Loucy (cell line): ENCODE results near the gene NCAPD2.

Experiments
- H2AFZ ChIP-seq: fragments of 200-600 bp; sonication (generic); 2 replicates; pipeline ENCODE4 v1.6.0; 2016; ENCODE audit warnings: antibody characterized with exemption, mild to moderate bottlenecking, low read length, moderate library complexity
- H3F3A ChIP-seq: fragments of 200-600 bp; 2 replicates; pipeline ENCODE4 v1.6.0; 2016; ENCODE audit warnings: antibody characterized with exemption, low read depth, mild to moderate bottlenecking
- H3K27me3 ChIP-seq: fragments of 200-600 bp; sonication (generic); 2 replicates; pipeline ENCODE4 v1.6.1; 2014; ENCODE audit warnings: low read length, mild to moderate bottlenecking; ENCODE audit not compliant: insufficient read depth, poor library complexity, severe bottlenecking
- H3K36me3 ChIP-seq: fragments of 200-600 bp; sonication (generic); 2 replicates; pipeline ENCODE4 v1.6.1; 2016; ENCODE audit warnings: low read length; ENCODE audit not compliant: insufficient read depth
- H3K4me1 ChIP-seq: fragments of 200-600 bp; sonication (generic); 2 replicates; pipeline ENCODE4 v1.5.1; 2014; ENCODE audit warnings: low read length, mild to moderate bottlenecking; ENCODE audit not compliant: insufficient read depth, poor library complexity, severe bottlenecking
- H3K4me2 ChIP-seq: fragments of 200-600 bp; sonication (generic); 2 replicates; pipeline ENCODE4 v1.6.0; 2014; ENCODE audit warnings: antibody characterized with exemption, low read length, low read depth, mild to moderate bottlenecking; ENCODE audit not compliant: poor library complexity, severe bottlenecking
- H3K4me3 ChIP-seq: fragments of 200-600 bp; sonication (generic); 2 replicates; pipeline ENCODE4 v1.5.1; 2014; ENCODE audit warnings: low read length, mild to moderate bottlenecking, mixed read lengths; ENCODE audit not compliant: poor library complexity, severe bottlenecking
- H3K79me2 ChIP-seq: fragments of 200-600 bp; sonication (generic); 2 replicates; pipeline ENCODE4 v1.6.1; 2014; ENCODE audit warnings: low read length; ENCODE audit not compliant: insufficient read depth
- H3K9ac ChIP-seq: fragments of 200-600 bp; sonication (generic); 2 replicates; pipeline ENCODE4 v1.6.0; 2014; ENCODE audit warnings: mild to moderate bottlenecking, low read depth, low read length, moderate library complexity; ENCODE audit not compliant: poor library complexity, severe bottlenecking
- H3K9me2 ChIP-seq: fragments of 200-600 bp; sonication (generic); replicated peaks from 2 replicates; pipeline ENCODE4 v1.6.1; 2016; ENCODE audit warnings: low read depth, low read length, mixed read lengths
- H3K9me3 ChIP-seq: fragments of 200-600 bp; sonication (generic); 2 replicates; pipeline ENCODE4 v1.6.1; 2014; ENCODE audit warnings: mild to moderate bottlenecking, antibody characterized with exemption, low read length, low read depth; ENCODE audit not compliant: insufficient read depth
- H4K20me1 ChIP-seq: fragments of 200-600 bp; sonication (generic); 2 replicates; pipeline ENCODE4 v1.6.0; 2014; ENCODE audit warnings: antibody characterized with exemption, low read length, mild to moderate bottlenecking; ENCODE audit not compliant: insufficient read depth, poor library complexity, severe bottlenecking
- EZH2phosphoT487 ChIP-seq: fragments of 200-600 bp; IDR thresholded peaks from 2 replicates; pipeline ENCODE4 v1.6.1; 2018; ENCODE audit warnings: antibody characterized with exemption, mild to moderate bottlenecking, moderate library complexity, borderline replicate concordance
- TF ChIP-seq, protein P1 (sequence below): fragments of 200-600 bp; sonication (generic); conservative IDR thresholded peaks from 2 replicates; pipeline ENCODE4 v1.5.1; 2014; ENCODE audit warnings: mild to moderate bottlenecking, antibody characterized with exemption, low read length

The NCAPD2 gene

DNA sequence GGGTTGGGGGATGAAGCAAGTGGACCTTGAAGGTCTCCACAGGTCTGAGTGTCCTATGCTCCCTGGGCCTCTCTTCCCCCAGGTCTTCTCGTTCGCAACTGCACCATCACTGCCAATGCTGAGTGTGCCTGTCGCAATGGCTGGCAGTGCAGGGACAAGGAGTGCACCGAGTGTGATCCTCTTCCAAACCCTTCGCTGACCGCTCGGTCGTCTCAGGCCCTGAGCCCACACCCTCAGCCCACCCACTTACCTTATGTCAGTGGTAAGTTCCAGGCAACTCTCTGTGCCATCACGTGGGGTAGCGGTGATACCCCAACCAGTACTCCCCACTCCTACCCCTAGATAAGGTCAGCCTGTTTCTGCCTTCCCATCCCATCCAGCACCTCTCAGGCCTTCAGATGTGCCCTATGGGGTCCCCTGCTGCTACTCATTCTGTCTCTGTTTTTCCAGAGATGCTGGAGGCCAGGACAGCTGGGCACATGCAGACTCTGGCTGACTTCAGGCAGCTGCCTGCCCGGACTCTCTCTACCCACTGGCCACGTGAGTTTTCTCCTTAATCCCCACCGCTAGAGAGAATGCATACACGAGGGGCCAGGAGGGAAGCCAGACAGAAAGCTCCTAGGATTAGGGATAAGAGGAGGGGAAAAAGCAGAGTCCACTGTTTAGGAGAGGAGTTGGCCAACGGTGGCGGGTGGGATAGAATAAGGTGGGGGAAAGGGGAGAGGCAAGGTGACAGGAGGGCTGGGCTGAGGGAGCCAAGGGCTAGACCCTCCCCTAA, 43.6 kb upstream of the NCAPD2 start:
- Histone ChIP-seq H3K79me2 (peaks cover 48% of the 10 kb centered on the region), H3K9ac (peak overlapping the region; percentile 96), H3K4me2 (peak overlapping the region; percentile 100), H3K36me3 (peaks cover 2% of the 10 kb centered on the region; the same call in 1 of the 2 replicates), H3K9me3 (no peaks in the 10 kb centered on the region), H3K4me1 (peaks cover 38% of the 10 kb centered on the region), H3F3A (no peaks in the 10 kb centered on the region), H4K20me1 (no peaks in the 10 kb centered on the region), H3K9me2 (no peaks in the 10 kb centered on the region), H3K4me3 (peak overlapping the region; percentile 91), H2AFZ (no peak overlapping the region), H3K27me3 (no peaks in the 10 kb centered on the region)
- no peak for TF ChIP-seq EZH2phosphoT487
- TF ChIP-seq, protein P1, sequence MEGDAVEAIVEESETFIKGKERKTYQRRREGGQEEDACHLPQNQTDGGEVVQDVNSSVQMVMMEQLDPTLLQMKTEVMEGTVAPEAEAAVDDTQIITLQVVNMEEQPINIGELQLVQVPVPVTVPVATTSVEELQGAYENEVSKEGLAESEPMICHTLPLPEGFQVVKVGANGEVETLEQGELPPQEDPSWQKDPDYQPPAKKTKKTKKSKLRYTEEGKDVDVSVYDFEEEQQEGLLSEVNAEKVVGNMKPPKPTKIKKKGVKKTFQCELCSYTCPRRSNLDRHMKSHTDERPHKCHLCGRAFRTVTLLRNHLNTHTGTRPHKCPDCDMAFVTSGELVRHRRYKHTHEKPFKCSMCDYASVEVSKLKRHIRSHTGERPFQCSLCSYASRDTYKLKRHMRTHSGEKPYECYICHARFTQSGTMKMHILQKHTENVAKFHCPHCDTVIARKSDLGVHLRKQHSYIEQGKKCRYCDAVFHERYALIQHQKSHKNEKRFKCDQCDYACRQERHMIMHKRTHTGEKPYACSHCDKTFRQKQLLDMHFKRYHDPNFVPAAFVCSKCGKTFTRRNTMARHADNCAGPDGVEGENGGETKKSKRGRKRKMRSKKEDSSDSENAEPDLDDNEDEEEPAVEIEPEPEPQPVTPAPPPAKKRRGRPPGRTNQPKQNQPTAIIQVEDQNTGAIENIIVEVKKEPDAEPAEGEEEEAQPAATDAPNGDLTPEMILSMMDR = no peak

DNA sequence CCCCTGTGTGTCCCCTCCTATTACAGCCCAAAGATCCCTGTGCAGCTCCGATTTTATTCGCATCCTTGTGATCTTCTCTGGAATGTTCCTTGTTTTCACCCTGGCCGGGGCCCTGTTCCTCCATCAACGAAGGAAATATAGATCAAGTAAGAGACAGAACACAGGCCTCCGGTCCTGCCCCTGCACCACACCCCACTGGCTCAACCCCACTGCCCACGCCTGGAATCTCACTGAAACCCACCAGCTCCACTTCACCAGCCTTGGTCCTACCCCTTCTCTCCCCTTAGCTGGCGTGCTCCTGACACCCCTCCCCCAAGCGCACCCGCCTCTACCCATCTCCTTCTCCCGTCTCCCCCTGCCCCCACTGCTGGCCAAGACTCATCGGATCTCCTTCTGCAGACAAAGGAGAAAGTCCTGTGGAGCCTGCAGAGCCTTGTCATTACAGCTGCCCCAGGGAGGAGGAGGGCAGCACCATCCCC, 43.0 kb upstream of the NCAPD2 start:
- Histone ChIP-seq H3K9ac (peak overlapping the region; percentile 96), H4K20me1 (no peaks in the 10 kb centered on the region), H3K4me3 (peak overlapping the region; percentile 91), H3K9me2 (no peaks in the 10 kb centered on the region), H3K4me1 (peaks cover 38% of the 10 kb centered on the region), H3K27me3 (no peaks in the 10 kb centered on the region), H3K36me3 (peaks cover 2% of the 10 kb centered on the region; the same call in 1 of the 2 replicates), H3K4me2 (peak overlapping the region; percentile 100), H3K79me2 (peaks cover 48% of the 10 kb centered on the region), H3F3A (no peaks in the 10 kb centered on the region), H2AFZ (peak overlapping the region; percentile 74), H3K9me3 (no peaks in the 10 kb centered on the region)
- TF ChIP-seq, protein P1 = no peak
- TF ChIP-seq EZH2phosphoT487 = no peak

DNA sequence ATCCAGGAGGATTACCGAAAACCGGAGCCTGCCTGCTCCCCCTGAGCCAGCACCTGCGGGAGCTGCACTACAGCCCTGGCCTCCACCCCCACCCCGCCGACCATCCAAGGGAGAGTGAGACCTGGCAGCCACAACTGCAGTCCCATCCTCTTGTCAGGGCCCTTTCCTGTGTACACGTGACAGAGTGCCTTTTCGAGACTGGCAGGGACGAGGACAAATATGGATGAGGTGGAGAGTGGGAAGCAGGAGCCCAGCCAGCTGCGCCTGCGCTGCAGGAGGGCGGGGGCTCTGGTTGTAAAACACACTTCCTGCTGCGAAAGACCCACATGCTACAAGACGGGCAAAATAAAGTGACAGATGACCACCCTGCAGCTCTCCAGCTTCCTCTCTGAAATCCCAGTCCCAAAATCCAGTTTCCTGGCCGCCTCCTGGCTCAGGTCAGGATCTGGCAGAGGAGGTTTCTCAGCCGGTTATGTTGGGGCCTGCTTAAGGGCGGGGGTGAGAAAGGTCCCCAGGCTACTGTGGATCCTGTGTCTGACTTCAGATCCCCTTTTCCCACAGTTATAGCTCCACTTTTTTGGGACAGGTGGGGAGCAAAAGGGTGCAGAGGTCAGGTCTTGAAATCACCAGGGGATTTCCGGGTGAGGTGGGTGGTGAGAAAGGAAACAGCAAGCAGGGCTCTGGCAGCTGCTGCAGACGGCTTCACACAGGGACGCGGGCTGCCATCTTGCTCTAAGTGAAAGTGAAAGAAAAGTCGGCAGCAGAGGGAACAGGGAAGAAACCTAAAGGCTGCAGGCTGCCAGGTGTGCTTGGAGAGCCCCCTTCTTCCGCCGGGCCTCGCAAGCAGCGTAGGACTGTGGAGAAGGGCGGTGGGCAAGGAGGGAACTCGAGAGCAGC, 42.3 kb upstream of the NCAPD2 start, which contains the start of gene TAPBPL:
TSS of gene TAPBPL (plus strand) at position 695 of the 897 bp plus-strand sequence. CDS start 207 bp downstream, outside the sequence.
- no peaks in the 10 kb centered on the region for H3K27me3 ChIP-seq
- H3K4me3 ChIP-seq = peak within 1 kb of the TSS; percentile 91
- H3K4me2 ChIP-seq = peak within 1 kb of the TSS; percentile 100
- no peaks in the 10 kb centered on the region for H3K9me3 ChIP-seq
- H3K4me1 ChIP-seq = peaks cover 35% of the 10 kb centered on the region
- no peaks in the 10 kb centered on the region for H3K9me2 ChIP-seq
- peaks cover 2% of the 10 kb centered on the region; the same call in 1 of the 2 replicates for H3K36me3 ChIP-seq
- no peaks in the 10 kb centered on the region for H3F3A ChIP-seq
- TF ChIP-seq, protein P1 = no peak
- no peak for TF ChIP-seq EZH2phosphoT487
- H2AFZ ChIP-seq = peak within 1 kb of the TSS; percentile 74
- peaks cover 48% of the 10 kb centered on the region for H3K79me2 ChIP-seq
- no peaks in the 10 kb centered on the region for H4K20me1 ChIP-seq
- peak within 1 kb of the TSS; percentile 96 for H3K9ac ChIP-seq
